Astrocyte of the cerebellum (primary cell): ENCODE results near the gene ANXA11.
A peak's percentile ranks its signal among the peaks of the same experiment; 100 is the strongest.
"Not testable (repeated sequence)": the region's sequence is repeated elsewhere in the genome, so short reads cannot be mapped to it uniquely, and the experiment has no call there.

Experiments used
- DNase-seq: peaks from one replicate; pipeline ENCODE4 v3.0.0-alpha.2; 2011; ENCODE audit warnings: low read depth
- H3K4me3 ChIP-seq: 2 replicates; pipeline ENCODE4 v1.5.1; 2011; ENCODE audit warnings: mild to moderate bottlenecking, low read depth, low read length, moderate library complexity
- in situ Hi-C: cut with HindIII; loops from 2 replicates; pipeline ENCODE4 v1.10.0; 2017; ENCODE audit warnings: low sequenced_read_pairs
- TF ChIP-seq, protein P1 (sequence below): IDR thresholded peaks from 2 replicates; pipeline ENCODE4 v1.5.1; 2012; ENCODE audit warnings: low read length, low read depth, moderate library complexity, mild to moderate bottlenecking; ENCODE audit errors: missing control alignments

Gene ANXA11

DNA sequence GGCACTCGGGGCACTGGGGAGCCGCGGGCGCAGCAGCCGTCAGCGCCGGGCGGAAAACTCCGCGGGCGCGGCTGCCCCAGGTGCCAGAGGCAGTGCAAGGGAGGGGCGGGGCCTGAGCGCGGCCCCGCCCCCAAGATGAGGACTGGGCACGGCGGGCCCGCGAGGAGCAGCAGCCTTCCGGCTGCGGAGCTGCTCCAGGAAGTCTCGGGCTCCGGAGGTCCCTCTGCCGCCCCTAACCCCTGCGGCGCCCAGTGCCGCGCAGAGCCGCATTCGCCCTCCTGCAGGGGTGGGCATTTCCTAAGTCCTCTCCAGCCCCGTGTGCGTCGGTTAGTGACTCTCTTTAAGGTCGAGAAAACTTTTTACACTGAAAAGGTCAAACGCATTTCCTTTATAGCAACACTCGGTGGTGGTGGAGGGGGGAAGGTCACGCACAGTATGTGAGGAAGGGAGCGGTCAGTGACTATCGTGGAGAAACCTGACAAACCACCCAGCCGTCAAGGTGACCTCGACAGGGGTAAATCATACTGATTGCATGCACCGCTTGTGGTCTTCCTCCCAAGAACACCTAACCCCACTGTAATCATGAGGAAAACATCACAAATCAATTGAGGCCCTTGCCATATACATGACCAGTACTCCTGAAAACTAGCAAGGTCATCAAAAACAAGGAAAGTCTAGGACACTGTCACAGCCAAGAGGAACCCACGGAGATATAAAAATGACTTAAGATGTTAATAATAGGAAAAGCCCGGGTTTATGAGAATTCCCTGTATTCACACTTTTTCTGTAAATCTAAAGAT, at the start of gene ANXA11:
ANXA11 (minus strand) TSS at position 61 of the 800 bp plus-strand sequence. CDS start 32,676 bp downstream, outside the sequence.
- in situ Hi-C loops: loop anchor here (5.0 kb wide), 1 partner anchor 63 kb away; no protein-coding TSS in a partner anchor
- peak within 1 kb of the TSS; percentile 84 for H3K4me3 ChIP-seq
- TF ChIP-seq, protein P1, sequence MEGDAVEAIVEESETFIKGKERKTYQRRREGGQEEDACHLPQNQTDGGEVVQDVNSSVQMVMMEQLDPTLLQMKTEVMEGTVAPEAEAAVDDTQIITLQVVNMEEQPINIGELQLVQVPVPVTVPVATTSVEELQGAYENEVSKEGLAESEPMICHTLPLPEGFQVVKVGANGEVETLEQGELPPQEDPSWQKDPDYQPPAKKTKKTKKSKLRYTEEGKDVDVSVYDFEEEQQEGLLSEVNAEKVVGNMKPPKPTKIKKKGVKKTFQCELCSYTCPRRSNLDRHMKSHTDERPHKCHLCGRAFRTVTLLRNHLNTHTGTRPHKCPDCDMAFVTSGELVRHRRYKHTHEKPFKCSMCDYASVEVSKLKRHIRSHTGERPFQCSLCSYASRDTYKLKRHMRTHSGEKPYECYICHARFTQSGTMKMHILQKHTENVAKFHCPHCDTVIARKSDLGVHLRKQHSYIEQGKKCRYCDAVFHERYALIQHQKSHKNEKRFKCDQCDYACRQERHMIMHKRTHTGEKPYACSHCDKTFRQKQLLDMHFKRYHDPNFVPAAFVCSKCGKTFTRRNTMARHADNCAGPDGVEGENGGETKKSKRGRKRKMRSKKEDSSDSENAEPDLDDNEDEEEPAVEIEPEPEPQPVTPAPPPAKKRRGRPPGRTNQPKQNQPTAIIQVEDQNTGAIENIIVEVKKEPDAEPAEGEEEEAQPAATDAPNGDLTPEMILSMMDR: no peak
- DNase-seq: no peak

DNA sequence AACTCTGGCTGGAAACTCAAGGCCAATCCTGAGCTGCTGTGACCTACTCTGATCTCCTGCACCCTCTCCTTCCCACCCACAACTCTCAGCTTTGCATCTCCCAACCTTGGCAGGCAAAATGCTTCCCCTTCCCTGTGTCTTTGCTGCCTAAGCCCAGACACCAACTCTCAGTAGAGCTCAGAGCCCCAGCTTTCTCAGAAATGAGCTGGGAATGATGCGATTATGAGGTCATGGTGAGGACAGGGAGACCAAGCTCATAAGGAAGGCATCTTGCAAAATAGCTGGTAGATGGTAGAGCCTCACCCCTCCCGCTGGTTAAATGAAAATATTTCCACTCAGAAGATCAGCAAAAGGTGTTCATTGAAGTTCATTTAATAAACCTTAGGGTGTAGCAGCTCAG, 49.4 kb upstream of the ANXA11 start:
- H3K4me3 ChIP-seq, DNase-seq, in situ Hi-C loops: not testable (repeated sequence)

DNA sequence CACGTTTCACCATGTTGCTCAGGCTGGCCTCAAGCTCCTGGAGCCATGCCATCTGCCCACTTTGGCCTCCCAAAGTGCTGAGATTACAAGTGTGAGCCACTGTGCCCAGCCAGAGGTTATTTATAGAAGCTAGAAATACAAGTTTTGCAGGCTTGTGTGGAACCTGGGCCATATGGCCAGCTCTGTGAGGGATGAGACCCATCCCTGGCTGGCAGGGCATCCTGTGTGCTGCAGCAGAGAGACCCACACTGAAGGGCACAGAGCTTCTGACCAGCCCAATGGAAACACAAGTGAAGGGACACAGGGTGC, 48.6 kb upstream of the ANXA11 start:
- DNase-seq, H3K4me3 ChIP-seq, in situ Hi-C loops: not testable (repeated sequence)

DNA sequence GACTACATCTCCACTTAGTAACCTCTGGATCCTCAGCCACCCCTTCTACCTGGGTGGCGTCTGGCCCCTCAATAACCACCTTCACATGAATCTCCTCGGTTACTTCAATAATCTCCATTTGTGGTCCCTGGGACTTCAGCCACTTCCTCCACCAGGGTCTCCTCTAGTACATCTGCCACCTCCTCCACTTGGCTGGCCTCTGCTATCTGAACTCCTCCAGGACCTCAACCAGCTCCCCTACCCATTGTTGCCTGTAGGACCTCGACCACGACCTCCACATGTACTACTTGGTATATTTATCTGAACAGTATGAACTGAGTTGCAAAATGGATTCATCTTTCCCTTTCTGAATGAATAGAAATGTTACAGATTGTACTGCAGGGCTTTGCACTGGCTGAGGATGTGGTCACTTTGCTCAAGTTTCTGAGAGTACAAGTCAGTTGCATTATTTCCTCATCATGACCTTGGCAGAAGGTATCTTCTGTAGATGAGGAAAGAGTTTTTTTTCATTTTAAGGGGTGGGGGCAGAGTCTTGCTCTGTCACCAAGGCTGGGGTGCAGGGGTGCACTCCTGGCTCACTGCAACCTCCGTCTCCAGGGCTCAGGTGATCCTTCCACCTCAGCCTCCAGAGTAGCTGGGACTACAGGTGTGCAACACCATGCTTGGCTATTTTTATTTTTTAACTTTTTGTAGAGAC, 48.1 kb upstream of the ANXA11 start:
- in situ Hi-C loops: no loop called here
- no peak for DNase-seq
- TF ChIP-seq, protein P1: no peak

DNA sequence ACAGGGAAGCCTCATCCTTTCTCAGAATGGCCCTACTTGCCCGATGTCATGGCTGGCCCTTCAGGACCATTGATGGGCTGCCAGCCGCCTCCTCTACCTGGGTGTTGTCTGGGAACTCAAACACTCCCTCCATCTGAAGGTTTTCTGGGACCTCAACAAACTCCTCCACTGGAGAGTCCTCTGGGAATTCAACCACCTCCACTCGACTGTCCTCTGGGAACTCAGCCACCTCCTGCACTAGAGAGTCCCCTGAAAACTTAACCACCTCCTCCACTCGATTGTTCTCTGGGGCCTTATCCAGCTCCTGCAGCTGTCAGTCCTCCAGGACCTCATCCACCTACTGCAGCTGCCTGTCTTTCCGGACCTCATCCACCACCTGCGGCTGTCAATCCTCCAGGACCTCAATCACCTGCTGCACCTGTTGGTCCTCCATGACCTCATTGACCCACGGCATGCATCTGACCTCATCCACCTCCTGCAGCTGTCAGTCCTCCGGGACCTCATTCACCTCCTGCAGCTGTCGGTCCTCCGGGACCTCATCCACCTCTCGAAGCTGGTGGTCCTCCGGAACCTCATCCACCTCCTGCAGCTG, 47.1 kb upstream of the ANXA11 start:
- in situ Hi-C loops: no loop called here
- TF ChIP-seq, protein P1: no peak
- no peak for DNase-seq
- H3K4me3 ChIP-seq: no peak overlapping the region

More for the DNA sequence above, 48.1 kb upstream of the ANXA11 start:
- no peak overlapping the region for H3K4me3 ChIP-seq

DNA sequence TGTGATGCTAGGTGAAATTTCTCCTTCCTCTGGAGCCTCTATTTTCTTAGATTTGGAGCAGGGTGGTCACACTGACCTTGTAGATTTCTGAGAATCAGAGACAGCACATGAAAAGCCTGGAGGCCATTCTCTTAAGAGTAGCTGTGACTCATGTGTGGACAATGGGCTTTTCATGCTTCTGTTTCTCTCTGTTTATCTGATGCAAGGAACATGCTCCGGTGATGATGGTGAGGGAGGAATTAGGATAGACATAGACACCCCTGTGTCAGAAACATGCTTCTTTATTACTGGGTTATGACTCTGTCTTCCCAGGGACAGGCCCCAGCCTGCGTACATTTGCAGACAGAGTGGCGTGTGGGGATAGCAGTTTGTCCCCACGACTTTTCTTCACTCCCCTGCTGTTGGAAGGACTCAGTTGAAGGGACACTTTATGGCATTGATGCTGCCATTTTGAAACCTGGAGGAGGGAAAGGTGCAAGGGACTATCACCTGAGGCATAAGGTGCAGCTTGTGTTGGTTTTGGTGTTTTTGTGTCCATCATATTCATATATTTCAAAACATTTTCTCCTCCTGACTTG, 46.5 kb upstream of the ANXA11 start:
- DNase-seq, H3K4me3 ChIP-seq, in situ Hi-C loops: not testable (repeated sequence)

DNA sequence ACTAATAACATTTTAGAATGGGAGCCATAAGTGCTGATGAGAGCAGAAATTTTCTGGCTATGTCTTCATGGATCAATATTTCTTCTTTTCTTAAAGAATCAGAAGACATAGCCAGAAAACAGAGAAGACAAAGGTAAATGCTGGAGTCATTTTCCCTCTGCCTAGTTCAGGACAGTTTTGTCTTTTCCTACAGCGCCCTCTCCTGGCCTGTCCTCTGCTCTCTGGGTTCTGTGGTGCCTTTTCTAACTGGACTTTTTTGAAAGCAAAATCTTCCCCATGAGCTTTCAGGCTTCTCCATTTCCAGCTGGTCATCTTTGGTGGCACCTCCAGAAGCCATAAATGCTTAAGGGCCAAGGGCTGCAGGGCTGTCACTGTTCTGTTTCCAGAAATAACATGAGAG, 45.1 kb upstream of the ANXA11 start:
- DNase-seq, H3K4me3 ChIP-seq, in situ Hi-C loops: not testable (repeated sequence)

DNA sequence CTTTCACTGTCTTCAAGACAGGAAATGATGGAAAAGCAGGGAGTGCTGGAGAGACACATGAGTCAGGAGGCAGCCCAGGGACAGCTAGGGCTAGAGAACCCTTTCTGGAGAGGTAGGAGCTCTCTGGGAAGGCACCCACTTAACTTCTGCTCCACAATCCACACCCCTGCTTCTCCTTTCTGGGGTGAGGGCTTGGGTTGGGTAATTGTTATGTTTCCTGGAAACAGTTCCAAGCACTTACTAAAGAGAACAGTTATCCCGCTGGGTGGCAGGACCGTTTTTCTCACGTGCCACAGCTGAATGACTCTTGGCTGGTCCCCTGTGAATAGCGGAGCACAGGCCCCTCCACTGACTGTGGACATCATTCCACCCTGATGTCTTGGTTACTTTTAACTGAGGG, 44.6 kb upstream of the ANXA11 start:
- H3K4me3 ChIP-seq, DNase-seq, in situ Hi-C loops: not testable (repeated sequence)

DNA sequence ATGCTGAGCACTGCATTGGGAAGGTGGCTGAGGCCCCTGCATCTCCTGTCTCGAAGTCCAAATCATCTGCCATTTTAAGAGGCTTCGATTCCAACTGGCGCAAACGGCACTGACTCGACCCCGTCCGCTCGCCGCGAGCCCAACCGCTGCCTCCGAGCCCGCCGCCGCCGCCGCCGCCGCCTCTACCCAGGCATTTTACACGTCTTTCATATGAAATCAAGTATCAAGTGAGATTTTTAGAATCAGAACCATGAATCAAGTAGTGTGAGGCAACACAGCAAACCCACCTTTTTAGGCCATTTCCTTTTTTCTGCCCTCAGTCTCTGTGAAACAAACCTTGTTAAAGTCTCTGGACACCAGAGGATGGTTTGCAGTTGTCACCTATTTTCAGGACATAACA, 42.3 kb upstream of the ANXA11 start:
- H3K4me3 ChIP-seq, in situ Hi-C loops, DNase-seq: not testable (repeated sequence)

DNA sequence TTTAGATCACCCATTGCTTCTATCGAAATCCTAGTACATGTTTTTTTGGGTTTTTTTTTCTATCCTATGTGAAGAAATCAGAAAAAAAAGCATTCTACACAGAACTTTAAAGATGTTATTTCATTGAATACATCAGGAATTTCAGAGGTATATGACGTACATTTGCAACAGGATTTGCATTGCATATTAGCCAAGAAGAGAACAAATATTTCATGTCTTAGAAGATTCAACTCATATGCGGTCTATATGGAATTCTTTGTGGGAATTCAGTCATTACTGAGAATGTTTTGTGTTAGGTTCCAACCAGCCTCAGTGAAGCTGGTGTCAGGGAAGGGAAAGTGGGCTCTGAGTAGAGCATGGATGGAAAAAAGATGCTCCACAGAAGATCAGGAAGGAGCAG, 39.0 kb upstream of the ANXA11 start:
- DNase-seq, H3K4me3 ChIP-seq, in situ Hi-C loops: not testable (repeated sequence)

DNA sequence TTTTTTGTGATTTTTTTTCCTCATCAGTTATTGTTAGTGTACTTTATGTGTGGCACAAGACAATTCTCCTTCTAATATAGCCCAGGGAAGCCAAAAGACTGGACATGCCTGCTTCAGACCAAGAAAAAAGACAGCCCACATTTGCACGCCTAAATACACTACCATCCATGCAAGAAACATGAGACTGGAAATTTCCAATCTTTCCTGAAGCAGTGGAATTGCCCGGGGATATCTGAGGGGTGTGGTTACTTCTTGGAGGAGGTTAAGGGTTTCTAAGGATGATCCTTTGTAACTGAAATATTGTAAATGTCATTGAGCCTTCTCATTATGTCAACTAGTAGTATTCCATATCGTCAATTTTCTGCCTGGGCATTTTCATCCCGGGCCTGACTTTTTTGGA, 37.0 kb upstream of the ANXA11 start:
- in situ Hi-C loops, DNase-seq, H3K4me3 ChIP-seq: not testable (repeated sequence)

DNA sequence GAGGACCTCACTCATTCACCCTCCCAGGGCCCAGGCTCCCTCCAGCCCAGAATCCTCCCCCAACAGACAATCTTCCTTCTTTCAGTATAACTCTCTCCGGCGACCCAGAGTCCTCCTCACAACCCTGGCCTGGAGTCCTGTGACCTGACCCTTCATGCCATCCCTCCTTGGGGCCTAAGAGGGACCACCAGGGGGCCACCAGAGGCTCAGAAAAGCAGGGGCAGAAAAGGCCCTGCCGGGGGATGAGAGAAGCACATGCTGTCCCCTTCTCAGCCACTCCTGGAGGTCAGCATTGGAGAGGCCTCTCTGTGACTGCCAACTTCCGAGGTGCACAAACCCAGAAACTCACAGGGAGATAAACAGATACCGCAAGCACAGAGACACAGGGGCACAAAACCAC, 31.1 kb upstream of the ANXA11 start:
- in situ Hi-C loops, H3K4me3 ChIP-seq, DNase-seq: not testable (repeated sequence)

DNA sequence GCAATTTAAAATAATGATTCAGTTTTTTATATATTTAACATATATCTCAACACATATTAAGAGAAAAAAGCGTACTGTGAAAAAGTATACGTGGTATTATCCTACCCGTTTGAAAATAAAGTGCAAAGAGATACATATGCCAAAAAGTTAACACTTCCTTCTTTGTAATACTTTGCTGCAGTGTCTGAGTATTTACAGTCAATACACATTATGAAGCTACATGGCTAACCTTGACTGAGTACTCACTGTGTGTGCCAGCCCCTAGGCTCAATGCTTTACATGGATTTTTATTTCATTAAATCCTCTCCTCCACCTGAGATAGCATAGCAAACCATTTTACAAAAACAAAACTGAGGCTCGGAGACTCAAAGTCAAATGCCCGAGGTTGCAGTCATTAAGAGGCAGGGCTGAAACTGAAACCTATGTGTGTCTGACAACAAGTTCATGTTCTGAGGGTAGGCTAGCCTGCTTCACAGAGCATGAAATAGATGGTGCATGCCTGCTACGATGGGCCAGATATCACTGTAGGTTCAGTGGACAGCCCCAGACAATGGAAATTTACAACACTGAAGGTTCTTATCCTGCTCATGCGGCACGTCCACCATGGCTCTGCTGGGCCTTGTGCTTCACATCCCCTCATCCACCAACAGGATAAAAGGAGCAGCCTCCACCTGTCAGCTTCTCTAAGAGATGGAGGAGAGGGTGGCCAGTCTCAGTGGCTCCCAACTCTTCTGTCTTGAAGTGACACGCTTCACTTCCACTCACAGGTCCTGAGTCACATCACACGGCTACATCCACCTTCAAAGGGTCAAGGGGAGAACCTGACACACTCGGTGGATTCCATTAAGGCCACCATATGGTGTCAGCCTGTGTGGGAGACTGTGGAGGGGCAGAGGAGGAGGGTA, 29.2 kb upstream of the ANXA11 start:
- H3K4me3 ChIP-seq, in situ Hi-C loops, DNase-seq: not testable (repeated sequence)
